ENCODE data around the gene STRAP.
"Not testable (repeated sequence)": the region's sequence is repeated elsewhere in the genome, so short reads cannot be mapped to it uniquely, and the experiment has no call there.

The STRAP gene

GRCh38 chr12:15924956-15925355 is 42.8 kb downstream of the STRAP start:
- no peak for DNase-seq (ENCODE audit: low read depth)

- DNase-seq (ENCODE audit: low read depth): no peak
These were observed 46.2 kb downstream of the STRAP start for GRCh38 chr12:15928346-15928745.

GRCh38 chr12:15928870-15929571 is 46.8 kb downstream of the STRAP start:
- no peak for DNase-seq (ENCODE audit: low read depth)

- DNase-seq (ENCODE audit: low read depth): no peak
These were observed 49.4 kb downstream of the STRAP start for GRCh38 chr12:15931590-15932053.

- DNase-seq (ENCODE audit: low read depth): no peak
These were observed 50.1 kb downstream of the STRAP start for GRCh38 chr12:15932327-15932726.

- DNase-seq (ENCODE audit: low read depth): no peak
These were observed 50.8 kb downstream of the STRAP start for GRCh38 chr12:15932971-15933370.

GRCh38 chr12:15933751-15934150 is 51.6 kb downstream of the STRAP start:
- DNase-seq (ENCODE audit: low read depth): no peak

GRCh38 chr12:15936751-15937150 is 54.6 kb downstream of the STRAP start:
- no peak for DNase-seq (ENCODE audit: low read depth)

GRCh38 chr12:15937902-15938301 is 55.7 kb downstream of the STRAP start:
- no peak for DNase-seq (ENCODE audit: low read depth)

- no peak for DNase-seq (ENCODE audit: low read depth)
These were observed 56.9 kb downstream of the STRAP start for GRCh38 chr12:15939111-15939510.

GRCh38 chr12:15942475-15942874 is 60.3 kb downstream of the STRAP start:
- no peak for DNase-seq (ENCODE audit: low read depth)

- DNase-seq (ENCODE audit: low read depth): not testable (repeated sequence)
These were observed 61.3 kb downstream of the STRAP start for GRCh38 chr12:15943519-15943918.

GRCh38 chr12:15948461-15948860 is 66.3 kb downstream of the STRAP start:
- DNase-seq (ENCODE audit: low read depth): not testable (repeated sequence)
